NCI-H82 treated with DMSO at 0.1 percent for 48 hours (cell line): Measurements from ENCODE around the gene NCBP2L.

Source experiments
- DNase-seq: peaks from one replicate; lab custom pipeline; 2025; ENCODE audit not compliant: unreplicated experiment; lab: John Stamatoyannopoulos, UW

The NCBP2L gene

DNA sequence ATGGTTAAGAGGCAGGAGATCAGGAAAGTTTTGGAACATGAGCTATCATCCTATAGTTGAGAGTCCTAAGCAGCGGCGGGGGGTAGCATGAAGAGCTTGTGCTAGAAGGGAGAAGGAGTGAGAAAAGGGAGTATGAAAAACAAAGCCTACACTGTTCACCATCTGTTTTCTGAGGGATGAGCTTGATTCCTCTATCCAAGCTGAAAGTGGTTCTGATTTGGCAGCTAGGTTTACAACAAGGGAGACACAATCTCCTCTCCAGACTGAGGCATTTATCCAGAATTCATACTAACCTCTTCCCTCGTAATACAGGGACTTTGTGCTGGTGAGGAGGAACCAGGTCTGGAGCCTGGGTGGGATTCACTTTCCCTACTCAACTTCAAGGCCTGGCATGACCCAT lies 25.5 kb upstream of the NCBP2L start:
- no peak for DNase-seq

DNA sequence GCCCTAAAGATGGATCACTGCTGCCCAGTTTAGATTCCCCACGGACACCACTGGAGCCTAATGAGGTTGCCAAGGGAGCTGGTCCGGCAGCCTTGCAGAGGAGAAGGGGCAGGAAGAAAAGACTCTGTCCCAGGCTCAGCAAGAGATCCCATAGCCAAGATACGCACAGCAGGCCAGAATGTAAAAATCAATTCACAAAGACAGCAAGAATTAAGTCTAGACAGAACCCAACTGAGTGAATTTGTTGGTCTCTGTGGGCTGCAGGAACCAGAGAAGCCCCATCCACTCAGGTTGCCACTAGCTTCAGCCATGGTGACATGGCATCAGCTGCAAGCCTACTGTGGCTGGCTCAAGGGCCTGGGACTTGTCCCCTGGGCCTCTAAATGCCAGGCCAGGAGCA lies 24.8 kb upstream of the NCBP2L start:
- no peak for DNase-seq

DNA sequence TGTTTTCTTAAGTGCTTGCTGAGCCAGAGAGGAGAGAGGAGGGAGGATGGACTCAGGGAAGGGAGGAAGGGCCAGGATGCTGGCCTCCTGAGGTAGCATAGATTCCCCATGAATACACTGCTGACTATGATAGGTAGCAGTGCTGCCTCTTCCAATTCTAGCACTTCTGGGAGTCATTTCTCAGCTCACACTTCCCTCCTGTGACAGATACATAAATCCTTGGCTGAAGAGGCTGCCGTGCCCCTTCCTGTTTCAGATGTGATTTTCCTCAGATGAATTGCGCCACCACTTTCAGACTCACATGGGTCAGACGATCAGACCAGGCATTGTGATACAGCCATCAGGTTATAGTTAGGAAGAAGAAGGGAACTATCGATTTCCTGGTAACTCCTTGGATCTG lies 24.3 kb upstream of the NCBP2L start:
- DNase-seq, result no peak

DNA sequence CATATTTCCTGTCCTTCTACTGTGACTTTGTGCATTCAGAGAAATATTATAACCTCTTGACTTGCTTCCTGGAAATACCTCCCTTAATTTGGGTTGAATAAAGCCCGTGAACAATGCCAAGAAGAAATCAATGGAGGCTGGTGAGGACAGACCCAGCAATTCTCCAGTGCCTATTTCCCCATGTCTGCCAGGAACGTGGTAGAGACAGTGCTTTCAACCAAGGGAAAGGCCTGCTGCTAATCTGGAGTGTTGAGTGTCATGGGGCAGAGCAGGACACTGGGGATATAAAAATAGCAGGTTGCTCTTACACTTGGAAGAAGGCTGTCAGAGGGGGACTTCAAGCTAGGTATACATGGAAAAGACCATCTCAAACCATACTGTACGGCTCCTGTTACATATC lies 21.8 kb upstream of the NCBP2L start:
- DNase-seq, result no peak

GRCh38 chrX:107758231-107758766 lies 19.2 kb upstream of the NCBP2L start:
- DNase-seq, result no peak

DNA sequence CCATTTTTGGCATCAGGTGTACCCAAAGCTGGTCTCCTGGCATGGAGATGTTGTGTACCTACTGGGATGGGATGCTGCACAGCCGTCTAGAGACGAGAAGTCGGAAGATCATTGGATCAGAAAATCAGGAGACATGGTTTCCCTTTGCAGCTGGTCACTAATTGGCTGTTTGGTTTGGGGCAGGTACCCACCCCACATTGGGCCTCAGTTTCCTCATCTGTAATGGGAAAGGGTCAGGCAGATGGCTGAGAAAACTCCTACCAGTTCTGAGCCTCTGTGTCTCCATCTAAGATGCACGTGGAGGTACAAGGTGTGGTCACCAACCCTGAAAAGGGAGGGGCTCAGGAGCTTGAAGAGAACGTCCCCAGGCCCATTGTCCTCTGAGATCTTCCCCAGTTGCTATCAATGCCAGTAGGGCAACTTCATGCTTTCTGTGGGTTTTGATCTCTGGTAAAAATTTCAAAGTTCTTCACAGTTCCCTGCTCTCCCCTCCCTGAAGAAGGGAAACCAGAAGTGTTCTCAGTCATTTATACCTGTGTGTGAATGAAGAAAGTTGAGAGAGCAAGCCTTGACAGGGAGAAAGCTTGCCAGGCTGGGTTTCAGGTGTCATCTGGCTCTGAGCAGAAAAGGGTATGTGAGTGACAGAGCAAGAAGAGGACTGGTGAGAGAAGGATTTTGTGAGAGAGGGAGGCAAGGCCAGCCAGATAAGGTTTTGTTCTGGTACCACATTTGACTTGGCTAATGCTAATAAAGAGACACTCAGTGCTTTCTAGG lies 17.0 kb upstream of the NCBP2L start:
- no peak for DNase-seq

DNA sequence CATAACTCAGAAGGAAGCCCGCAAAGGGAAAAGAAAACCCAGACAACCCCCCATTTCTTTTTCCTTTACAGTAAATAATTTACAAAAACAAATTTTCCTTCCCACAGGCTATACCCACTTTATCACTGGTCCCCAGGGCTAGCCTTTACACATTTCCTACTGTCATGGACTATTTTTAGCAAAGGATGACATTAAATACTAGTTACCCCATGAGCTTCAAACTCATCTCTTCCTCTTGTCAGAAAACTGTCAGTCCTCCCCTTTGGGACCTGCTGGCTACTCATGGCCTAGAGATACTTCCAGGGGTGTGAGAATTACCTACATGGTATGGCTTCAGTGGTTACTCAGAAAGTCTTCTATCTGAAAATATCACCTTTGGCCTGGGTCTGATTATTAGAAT lies 13.9 kb upstream of the NCBP2L start:
- no peak for DNase-seq

GRCh38 chrX:107764845-107765608 lies 12.5 kb upstream of the NCBP2L start:
- no peak for DNase-seq

DNA sequence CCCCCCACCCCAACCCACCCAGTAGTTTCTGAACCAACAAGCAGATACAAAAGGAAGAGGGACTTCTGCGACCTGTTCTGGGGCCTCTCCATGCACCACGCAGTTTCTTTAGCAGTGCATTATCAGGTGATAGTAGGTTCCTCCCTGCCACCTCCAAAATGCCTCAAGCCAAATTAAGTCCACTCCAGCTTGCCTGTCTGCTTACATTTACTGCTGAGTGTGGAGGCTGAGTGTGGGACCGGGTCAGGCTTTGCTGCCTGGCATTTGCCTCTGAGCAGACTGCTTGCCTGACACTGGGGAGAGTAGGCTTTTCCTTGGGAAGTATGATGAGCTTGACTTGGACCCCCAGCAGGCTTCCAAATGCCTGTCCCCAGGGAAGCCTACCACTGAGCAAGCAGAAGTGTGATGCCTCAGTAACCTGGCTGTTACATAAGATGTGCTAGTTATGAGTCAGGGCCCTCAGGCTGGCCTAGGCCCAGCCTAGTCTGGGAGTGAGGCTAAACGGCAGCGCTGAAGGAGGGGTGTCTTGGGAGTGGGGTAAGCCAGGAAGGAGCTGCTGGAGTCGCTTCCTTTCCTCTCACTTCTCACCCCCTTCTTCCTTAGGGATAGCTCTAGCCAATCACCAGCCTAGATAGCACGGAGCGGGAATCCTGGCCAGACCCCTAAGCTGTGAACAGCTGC lies 10.9 kb upstream of the NCBP2L start:
- DNase-seq, result no peak

GRCh38 chrX:107768051-107768450 lies 9.5 kb upstream of the NCBP2L start:
- DNase-seq, result no peak

DNA sequence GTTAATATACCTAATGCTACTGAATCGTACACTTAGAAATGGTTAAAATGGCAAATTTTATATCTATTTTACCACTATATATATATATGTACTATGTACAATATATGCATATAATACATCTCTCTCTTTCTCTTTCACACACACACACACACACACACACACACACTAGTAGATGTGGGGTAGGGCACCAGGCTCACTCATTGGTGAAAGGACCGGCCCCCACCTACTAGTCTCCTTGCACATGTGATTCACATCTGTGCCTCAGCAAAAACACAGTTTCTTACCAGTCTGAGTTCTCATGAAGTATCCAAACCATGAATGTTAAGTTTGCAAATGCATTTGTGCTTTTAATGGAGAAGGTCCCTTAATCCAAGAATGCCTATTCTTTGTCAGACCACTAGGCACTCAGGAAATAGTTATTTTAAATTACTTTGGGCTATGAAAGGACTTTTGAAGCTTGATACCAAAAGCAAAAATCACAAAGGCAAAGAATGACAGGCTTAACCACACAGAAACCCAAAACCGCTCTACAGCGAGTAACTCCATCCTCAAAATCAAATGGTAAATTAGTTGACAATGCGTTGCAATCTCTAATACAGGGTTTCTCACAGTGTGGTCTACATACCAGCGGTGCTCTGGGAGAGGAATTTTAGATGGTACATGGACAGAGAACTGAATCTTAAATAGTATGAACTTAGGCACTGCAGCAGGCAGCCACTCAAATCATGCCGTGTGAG lies 7.8 kb upstream of the NCBP2L start:
- no peak for DNase-seq

- DNase-seq, result no peak
Measured at GRCh38 chrX:107773206-107773605, 4.3 kb upstream of the NCBP2L start.

GRCh38 chrX:107773906-107774435 lies 3.6 kb upstream of the NCBP2L start:
- no peak for DNase-seq

GRCh38 chrX:107775000-107775733 lies 2.4 kb upstream of the NCBP2L start:
- DNase-seq, result no peak

- peak; percentile 30 for DNase-seq
Measured at GRCh38 chrX:107775734-107776511, 1.6 kb upstream of the NCBP2L start, which contains the start of gene TSC22D3. Gene TSC22D3 (minus strand): TSS chrX:107775787. CDS start chrX:107775419, 368 bp downstream.

DNA sequence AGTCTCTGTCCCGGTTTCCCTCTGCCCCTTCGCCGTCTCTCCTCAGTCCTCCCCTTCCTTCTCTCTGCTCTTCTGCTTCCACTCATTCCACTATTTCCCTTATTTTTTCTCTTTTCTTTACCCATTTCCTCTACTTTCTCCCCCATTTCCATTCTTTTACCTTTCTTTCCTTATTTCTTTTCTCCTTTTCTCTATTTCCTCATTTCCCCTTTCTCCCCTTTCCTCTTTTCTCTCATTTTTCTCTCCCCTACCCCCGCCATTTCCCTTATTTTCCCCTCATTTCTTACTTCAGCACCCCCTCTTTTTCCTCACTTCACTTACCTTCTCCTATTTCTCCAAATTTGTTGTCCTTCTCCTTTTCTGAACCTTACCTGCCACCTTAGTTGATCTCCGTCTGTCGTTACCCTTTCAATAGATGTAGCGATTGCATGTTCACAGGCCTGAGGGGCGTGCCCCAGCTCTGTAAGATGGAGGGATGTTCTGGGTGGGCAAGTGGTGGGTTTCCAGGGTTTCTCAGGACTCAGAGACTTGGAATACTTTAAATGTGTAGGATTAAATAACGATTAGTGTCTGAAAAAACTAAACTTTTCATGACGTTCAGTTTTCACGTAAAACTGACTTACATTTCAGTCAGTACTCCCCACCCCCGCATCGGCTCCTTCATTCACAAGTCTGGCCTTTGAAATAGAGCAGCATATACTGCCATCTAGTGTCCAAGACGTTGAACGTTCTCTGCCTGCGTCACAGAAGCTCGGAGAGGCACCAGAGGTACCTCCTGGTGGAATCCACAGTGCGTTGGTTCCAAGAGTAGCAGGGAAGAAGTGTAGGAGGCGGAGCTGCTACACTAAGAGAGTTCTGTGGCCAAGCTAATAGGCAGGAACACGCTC lies 641 bp upstream of the NCBP2L start:
- peak; percentile 71 for DNase-seq

GRCh38 chrX:107780525-107780924 lies 3.0 kb downstream of the NCBP2L start:
- DNase-seq, result no peak

- DNase-seq, result no peak
Measured at GRCh38 chrX:107787827-107788226, 10.3 kb downstream of the NCBP2L start.
